NCI-H82 (cell line): Measurements from ENCODE around the gene HSF2BP.
"Not testable (repeated sequence)": the region's sequence is repeated elsewhere in the genome, so short reads cannot be mapped to it uniquely, and the experiment has no call there.

Experiments
- DNase-seq: peaks from one replicate; lab custom pipeline; 2025; lab: John Stamatoyannopoulos, UW

HSF2BP gene

GRCh38 chr21:43651926-43652325 is 7.4 kb downstream of the HSF2BP start:
- DNase-seq, result not testable (repeated sequence)

GRCh38 chr21:43648171-43648570 is 11.1 kb downstream of the HSF2BP start:
- no peak for DNase-seq

- peak; percentile 96 for DNase-seq
Measured at GRCh38 chr21:43646550-43647260, 12.6 kb downstream of the HSF2BP start.

- DNase-seq, result no peak
Measured at GRCh38 chr21:43645976-43646375, 13.3 kb downstream of the HSF2BP start.

GRCh38 chr21:43645136-43645891 is 14.0 kb downstream of the HSF2BP start:
- peak; percentile 35 for DNase-seq

GRCh38 chr21:43644609-43645008 is 14.7 kb downstream of the HSF2BP start:
- DNase-seq, result no peak

- DNase-seq, result no peak
Measured at GRCh38 chr21:43644071-43644470, 15.2 kb downstream of the HSF2BP start.

- DNase-seq, result peak; percentile 28
Measured at GRCh38 chr21:43643193-43643592, 16.1 kb downstream of the HSF2BP start.

- no peak for DNase-seq
Measured at GRCh38 chr21:43640400-43640799, 18.9 kb downstream of the HSF2BP start.

- no peak for DNase-seq
Measured at GRCh38 chr21:43639470-43640353, 19.6 kb downstream of the HSF2BP start.

- no peak for DNase-seq
Measured at GRCh38 chr21:43637530-43638158, 21.6 kb downstream of the HSF2BP start.

- DNase-seq, result no peak
Measured at GRCh38 chr21:43635436-43635835, 23.9 kb downstream of the HSF2BP start.

GRCh38 chr21:43634618-43635017 is 24.7 kb downstream of the HSF2BP start:
- no peak for DNase-seq

- no peak for DNase-seq
Measured at GRCh38 chr21:43632373-43632905, 26.8 kb downstream of the HSF2BP start.

- no peak for DNase-seq
Measured at GRCh38 chr21:43631411-43632107, 27.7 kb downstream of the HSF2BP start.

GRCh38 chr21:43627527-43627926 is 31.8 kb downstream of the HSF2BP start:
- DNase-seq, result no peak

GRCh38 chr21:43626390-43626789 is 32.9 kb downstream of the HSF2BP start:
- DNase-seq, result no peak

GRCh38 chr21:43624339-43624738 is 34.9 kb downstream of the HSF2BP start:
- peak; percentile 19 for DNase-seq

GRCh38 chr21:43623588-43623987 is 35.7 kb downstream of the HSF2BP start:
- no peak for DNase-seq

- no peak for DNase-seq
Measured at GRCh38 chr21:43622796-43623195, 36.5 kb downstream of the HSF2BP start.

- DNase-seq, result peak; percentile 32
Measured at GRCh38 chr21:43619856-43620255, 39.4 kb downstream of the HSF2BP start.
